ENCODE results near the gene SMG5. TPM values are rescaled to one million over a fixed set of nuclear protein-coding genes. Genes with fewer than 3 reads are reported as not detected.
A peak's percentile ranks its signal among the peaks of the same experiment; 100 is the strongest.

Gene SMG5
- total and polyA plus RNA-seq, 7 donors = 46.8 to 90.7 (median 72.4) TPM

DNA sequence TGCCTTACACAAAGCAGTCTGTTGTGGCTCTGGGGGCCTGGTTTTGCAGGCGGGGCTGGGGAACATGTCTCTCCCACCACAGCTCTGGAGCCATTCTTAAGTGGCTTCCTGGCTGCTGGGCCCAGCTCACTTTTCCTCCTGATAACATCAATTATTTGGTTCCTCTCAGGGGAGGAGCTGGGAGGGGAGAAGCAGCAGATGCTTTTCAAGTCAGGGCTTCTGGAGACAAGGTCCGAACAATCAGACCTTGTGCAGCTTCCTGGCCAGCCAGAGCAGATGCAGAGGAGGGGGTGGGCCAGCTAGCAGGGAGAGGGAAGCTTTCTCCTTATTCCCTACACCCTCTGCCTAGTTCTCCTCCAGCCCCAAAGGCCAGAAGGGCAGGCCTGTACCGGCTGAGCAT, 31.1 kb downstream of the SMG5 start:
- Histone ChIP-seq H3K27me3 (ENCODE audit: insufficient read depth in 3 of 3, low read length in 2 of 3) (peaks cover 0 to 2% (median 0%) of the 10 kb centered on the region in 3 donors), H3K36me3 (ENCODE audit: insufficient read depth in 1 of 2, low read depth in 1 of 2) (peaks cover 0 to 79% of the 10 kb centered on the region in 2 donors), H3K9me3 (no peaks in the 10 kb centered on the region), H3K4me1 (no peaks in the 10 kb centered on the region), H3K4me3 (no peak overlapping the region), H3K27ac (no peak overlapping the region)
- 38 to 59% (median 54%) methylated on average over 3 of the region's 3 CpGs for WGBS, 3 donors
- ATAC-seq = no peak
- TF ChIP-seq CTCF (IDR thresholded peaks at IDR 0.05) = no peak
- peak in 1 of 2 donors; percentile 51 for DNase-seq
- intact Hi-C loops (cut with DNase I) = no loop called here

GRCh38 chr1:156249593-156249992, 33.0 kb downstream of the SMG5 start:
- DNase-seq (peak in 1 of 2 donors; percentile 44), ATAC-seq (no peak)
- Histone ChIP-seq H3K36me3 (ENCODE audit: insufficient read depth in 1 of 2, low read depth in 1 of 2) (peaks cover 0 to 59% of the 10 kb centered on the region in 2 donors), H3K4me3 (no peak overlapping the region), H3K27me3 (ENCODE audit: insufficient read depth in 3 of 3, low read length in 2 of 3) (peaks cover 0 to 17% (median 10%) of the 10 kb centered on the region in 3 donors), H3K4me1 (peaks cover 9% of the 10 kb centered on the region), H3K9me3 (no peaks in the 10 kb centered on the region), H3K27ac (no peak overlapping the region)
- WGBS, 3 donors = 83 to 89% (median 87%) methylated on average over 5 of the region's 5 CpGs
- TF ChIP-seq CTCF (IDR thresholded peaks at IDR 0.05) = no peak
- intact Hi-C loops (cut with DNase I) = no loop called here

- Histone ChIP-seq H3K4me1 (peaks cover 9% of the 10 kb centered on the region), H3K27me3 (ENCODE audit: insufficient read depth in 3 of 3, low read length in 2 of 3) (peaks cover 0 to 17% (median 10%) of the 10 kb centered on the region in 3 donors), H3K9me3 (no peaks in the 10 kb centered on the region), H3K27ac (no peak overlapping the region), H3K36me3 (ENCODE audit: insufficient read depth in 1 of 2, low read depth in 1 of 2) (peaks cover 0 to 46% of the 10 kb centered on the region in 2 donors), H3K4me3 (no peak overlapping the region)
- WGBS, 3 donors = 71 to 80% (median 79%) methylated on average over 2 to 4 of the region's 4 CpGs
- no peak for TF ChIP-seq CTCF (IDR thresholded peaks at IDR 0.05)
- ATAC-seq = no peak
- DNase-seq = no peak
- intact Hi-C loops (cut with DNase I) = no loop called here
These were observed 34.3 kb downstream of the SMG5 start for GRCh38 chr1:156248323-156248683.

DNA sequence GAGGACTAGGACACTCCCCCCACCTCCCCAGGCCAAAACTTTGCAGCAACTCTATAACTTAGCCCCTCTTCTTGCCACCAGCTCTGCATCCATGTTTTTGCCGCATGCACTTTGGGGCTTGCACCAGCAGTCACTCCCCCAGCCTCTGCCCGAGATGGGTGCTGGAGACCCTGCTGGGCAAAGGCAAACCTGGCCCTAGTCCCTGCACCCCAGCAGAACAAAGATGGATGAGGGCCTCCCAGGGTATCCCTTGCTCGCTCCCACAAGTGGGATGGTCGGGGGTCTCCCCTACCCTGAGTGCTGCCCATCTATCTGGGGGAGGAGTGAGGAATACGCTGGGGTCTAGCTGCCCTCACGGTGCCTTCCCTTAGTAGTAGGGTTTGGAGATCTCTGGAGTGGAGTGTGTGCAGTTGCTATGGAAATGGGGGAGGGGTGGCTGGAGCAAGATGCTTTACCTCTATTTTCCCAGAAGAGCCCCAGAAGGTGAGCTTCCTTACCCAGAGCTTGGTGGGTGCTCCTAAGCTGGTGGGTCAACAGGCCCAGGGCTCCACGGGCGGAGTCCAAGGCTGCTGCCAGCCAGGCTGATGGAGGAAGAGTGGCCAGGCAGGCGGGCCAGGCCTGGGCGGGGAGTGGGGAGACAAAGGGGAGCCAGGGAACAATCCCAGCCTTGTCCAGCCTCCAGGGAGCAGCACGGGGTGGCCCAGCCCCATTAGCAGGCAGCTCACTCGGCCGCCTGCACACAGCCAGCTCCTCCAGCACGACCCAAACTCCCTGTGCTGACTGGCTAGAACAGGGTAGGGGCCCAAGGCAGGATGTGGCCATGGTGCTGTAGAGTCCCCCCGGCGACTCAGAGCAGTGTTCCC, 34.9 kb downstream of the SMG5 start, which contains the start of gene PAQR6:
TSS of gene PAQR6 (minus strand) at position 597 of the 863 bp plus-strand sequence. CDS start 1,325 bp downstream, outside the sequence.
- Histone ChIP-seq H3K27me3 (ENCODE audit: insufficient read depth in 3 of 3, low read length in 2 of 3) (peaks cover 0 to 17% (median 10%) of the 10 kb centered on the region in 3 donors), H3K4me1 (peaks cover 9% of the 10 kb centered on the region), H3K27ac (no peak within 1 kb of the TSS), H3K4me3 (no peak within 1 kb of the TSS), H3K36me3 (ENCODE audit: insufficient read depth in 1 of 2, low read depth in 1 of 2) (peaks cover 0 to 40% of the 10 kb centered on the region in 2 donors), H3K9me3 (no peaks in the 10 kb centered on the region)
- ATAC-seq = peak in 3 of 4 donors; percentile 12 to 41 (median 38)
- no peak for TF ChIP-seq CTCF (IDR thresholded peaks at IDR 0.05)
- intact Hi-C loops (cut with DNase I) = no loop called here
- WGBS, 3 donors = 28 to 41% (median 29%) methylated on average over 14 to 16 of the region's 16 CpGs
- DNase-seq = peak; percentile 26 to 29

All from psoas muscle (tissue), 8 donors.